GM18870 (cell line): ENCODE results near the gene ZDHHC14.

Experiments used
- ATAC-seq: cut with Tn5 transposase; IDR thresholded peaks from one replicate; pipeline ENCODE4 v1.9.1; 2021; ENCODE audit warnings: moderate library complexity; ENCODE audit not compliant: unreplicated experiment

ZDHHC14 gene

GRCh38 chr6:157635388-157636244 lies 254.6 kb downstream of the ZDHHC14 start:
- no peak for ATAC-seq

DNA sequence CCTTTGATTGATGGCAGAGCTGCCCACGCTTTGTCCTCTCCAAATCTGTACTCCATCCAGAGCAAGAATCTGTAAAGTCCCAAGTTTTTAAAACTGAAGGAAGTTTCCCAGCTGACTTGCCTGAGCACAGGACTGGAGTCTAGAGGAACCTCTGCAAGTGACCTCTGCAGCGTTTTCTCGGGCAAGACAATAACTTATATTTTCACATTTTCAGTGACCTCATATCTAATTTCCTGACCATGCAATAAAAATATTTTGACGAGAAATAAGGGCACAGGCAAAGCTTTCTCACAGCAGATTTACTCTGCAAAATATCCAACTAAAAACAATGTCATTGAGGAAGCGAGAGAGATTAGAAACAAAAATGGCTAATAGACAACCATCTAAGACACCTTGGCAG lies 256.5 kb downstream of the ZDHHC14 start:
- ATAC-seq = no peak

- ATAC-seq = no peak
Observed at GRCh38 chr6:157637941-157638662, 257.1 kb downstream of the ZDHHC14 start.

- ATAC-seq = no peak
Observed at GRCh38 chr6:157638779-157639178, 257.8 kb downstream of the ZDHHC14 start.

DNA sequence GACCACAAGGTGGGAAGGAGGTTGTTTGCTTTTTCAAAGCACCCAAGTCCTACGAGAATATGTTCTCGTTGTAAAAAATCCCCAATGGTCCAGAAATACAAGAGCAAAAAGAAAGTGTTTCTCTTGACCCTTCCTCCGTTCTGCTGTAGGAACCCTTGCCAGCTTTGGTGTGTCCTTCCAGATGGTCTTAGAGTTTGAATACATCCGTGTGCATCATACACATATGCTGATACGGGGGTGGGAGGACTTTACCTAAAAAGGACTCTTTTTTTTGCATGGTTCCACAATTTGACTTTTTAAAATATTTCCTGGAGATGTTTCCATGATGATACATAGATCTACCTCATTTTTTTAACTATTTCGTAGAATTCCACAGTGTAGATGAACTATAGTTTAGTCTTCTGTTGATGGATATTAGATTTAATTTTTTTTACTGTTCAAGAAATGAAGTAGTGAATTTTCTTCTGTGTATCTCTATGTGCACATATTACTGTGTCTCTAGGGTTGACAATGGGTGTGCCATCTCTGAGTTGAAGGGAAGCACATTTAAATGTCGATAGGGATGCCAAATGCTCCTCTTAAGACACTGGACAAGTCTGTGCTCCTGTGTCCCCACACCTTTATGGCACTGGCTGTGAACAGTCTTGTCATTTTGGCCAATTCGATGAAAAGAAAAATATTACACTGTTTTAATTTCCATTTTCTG lies 259.9 kb downstream of the ZDHHC14 start:
- no peak for ATAC-seq

DNA sequence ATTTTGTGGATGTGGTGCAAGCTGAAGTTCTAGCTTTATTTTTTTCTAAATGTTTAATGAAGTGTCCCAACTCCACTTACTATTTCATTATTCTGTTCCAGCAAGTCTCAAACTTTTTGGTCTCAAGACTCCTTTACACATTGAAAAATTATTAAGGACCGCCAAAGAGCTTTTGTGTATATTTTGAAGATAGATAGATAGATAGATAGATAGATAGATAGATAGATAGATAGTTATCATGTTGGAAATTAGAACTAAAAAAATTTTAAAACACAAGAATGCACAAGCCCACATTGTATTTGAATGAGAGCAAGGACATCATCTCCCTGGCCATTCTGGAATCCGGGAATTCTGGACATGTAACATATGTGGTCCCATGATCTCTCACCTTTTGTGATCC lies 260.8 kb downstream of the ZDHHC14 start:
- no peak for ATAC-seq

DNA sequence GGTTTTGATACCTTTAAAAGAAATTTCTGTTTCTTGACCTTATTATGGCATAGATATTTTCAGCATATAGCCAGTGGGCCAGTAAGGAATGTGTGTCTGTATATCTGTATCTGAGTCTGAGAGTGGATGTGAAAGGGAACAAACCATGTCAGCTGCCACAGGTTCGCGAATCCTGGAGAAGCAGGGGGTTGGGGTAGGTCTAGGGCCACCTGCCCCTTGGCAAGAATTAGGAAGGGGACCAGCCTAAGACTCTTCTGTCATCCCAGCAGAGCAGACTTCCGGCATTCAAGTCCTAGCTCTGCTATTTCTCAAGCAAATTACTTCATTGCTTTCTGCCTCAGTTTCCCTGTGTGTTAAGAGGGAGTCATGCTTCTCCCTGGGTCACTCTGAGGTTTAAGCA lies 261.7 kb downstream of the ZDHHC14 start:
- ATAC-seq = no peak

GRCh38 chr6:157644043-157644810 lies 263.2 kb downstream of the ZDHHC14 start:
- ATAC-seq = no peak

GRCh38 chr6:157645201-157645795 lies 264.3 kb downstream of the ZDHHC14 start:
- no peak for ATAC-seq

DNA sequence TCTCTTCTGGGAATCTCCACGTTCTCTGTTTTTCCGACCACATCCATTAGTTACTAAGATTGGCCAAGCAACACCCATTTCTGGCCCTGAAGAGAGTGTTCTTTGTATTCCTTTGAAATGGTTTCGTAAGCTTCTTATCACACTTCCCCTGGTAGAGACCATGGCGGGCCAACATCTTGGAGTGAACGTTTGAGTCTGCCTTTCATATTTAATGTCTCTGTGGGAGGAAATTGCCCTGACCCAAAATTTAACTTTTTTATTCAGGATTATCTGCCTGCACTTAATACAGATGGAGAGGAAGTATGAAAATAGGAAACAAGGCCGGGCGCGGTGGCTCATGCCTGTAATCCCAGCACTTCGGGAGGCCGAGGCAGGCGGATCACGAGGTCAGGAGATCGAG lies 265.0 kb downstream of the ZDHHC14 start:
- no peak for ATAC-seq

DNA sequence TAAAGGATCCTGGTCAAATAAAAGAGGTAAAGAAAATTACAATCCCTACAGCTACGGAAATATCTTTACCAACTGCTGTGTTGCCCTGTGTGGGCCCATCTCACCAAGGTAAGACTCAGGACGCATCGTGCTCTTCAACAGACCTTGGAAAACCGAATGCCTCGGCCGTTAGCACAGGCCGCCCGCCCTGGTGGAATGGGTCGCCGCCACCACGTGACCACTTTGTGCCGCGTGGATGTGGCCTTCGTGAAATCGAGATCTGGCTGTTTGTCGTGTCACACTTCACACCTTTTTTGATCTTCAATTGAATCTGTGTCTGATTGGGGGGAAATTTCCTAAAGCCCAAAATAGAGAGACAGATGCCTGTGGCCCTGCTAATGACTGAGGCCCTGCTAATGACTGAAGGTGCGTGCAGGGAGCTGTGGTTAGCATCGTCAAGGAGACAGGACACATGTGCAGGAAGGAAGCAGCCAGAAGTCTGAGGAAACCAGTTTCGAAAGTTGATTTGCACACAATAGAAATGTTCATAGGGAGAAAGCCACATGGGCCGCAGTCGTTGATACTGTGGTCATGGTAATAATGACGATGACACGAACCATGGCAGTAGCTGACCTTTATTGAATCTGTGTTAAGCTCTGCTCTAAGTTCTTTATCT lies 266.4 kb downstream of the ZDHHC14 start:
- no peak for ATAC-seq

- ATAC-seq = no peak
Observed at GRCh38 chr6:157648561-157648960, 267.6 kb downstream of the ZDHHC14 start.

DNA sequence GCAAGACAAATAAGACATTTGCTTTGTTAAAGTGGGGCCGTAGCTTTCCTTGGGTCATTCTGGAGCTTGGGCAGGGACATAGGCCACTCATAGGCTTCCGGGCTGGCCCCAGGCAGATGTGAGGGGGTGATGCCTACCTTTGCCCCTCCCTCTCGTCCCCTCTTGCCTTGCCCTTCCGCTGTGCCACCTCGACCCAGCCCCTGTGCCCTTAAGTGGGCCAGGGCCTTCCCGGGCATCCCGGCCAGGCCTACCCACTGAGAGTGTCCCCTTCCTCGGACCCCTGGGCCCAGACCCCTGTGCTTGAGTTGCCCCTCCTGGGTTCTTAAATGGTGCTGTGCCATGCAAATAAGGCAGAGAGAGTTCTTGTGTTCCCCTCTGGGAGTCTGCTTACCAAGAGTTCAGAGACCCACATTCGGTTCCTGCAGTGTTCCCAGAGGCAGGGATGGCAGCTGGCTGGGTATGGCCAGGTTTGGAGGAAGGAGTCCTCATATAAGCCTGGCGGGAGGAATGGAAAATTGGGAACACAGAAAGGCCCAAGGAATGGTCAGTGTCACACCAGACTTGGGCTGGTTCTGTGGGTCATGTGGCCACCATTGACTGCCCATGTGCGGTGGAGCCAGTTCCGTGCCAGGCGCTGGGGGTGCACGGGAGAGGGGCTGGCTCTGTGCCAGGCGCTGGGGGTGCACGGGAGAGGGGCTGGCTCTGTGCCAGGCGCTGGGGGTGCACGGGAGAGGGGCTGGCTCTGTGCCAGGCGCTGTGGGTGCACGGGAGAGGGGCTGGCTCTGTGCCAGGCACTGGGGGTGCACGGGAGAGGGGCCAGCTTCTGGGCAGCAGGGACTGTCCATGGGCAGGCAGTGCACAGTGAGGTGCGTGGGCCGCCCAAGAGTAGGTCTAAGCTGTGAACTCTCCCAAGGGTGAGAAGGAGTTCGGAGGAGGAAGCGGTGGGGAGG lies 268.6 kb downstream of the ZDHHC14 start:
- ATAC-seq = no peak

DNA sequence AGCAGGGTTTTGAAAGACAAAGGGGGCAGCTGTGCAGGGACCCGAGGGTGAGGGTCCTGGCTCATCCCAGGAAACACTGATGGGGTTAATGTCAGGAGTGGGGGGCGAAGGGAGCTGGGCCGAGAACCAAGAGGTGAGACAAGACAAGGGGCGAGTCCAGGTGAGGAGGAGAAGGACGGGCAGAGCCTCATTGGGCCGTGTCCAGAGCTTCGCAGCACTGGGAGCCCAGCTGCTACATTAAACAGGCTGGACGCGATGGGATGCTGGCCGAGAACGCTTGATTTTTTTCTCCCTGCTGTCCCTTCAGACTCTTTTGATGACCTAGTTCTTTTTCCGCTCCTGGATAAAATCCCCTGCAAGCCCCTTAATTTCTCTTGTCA lies 269.3 kb downstream of the ZDHHC14 start:
- ATAC-seq = no peak

- no peak for ATAC-seq
Observed at GRCh38 chr6:157650801-157651200, 269.8 kb downstream of the ZDHHC14 start.

DNA sequence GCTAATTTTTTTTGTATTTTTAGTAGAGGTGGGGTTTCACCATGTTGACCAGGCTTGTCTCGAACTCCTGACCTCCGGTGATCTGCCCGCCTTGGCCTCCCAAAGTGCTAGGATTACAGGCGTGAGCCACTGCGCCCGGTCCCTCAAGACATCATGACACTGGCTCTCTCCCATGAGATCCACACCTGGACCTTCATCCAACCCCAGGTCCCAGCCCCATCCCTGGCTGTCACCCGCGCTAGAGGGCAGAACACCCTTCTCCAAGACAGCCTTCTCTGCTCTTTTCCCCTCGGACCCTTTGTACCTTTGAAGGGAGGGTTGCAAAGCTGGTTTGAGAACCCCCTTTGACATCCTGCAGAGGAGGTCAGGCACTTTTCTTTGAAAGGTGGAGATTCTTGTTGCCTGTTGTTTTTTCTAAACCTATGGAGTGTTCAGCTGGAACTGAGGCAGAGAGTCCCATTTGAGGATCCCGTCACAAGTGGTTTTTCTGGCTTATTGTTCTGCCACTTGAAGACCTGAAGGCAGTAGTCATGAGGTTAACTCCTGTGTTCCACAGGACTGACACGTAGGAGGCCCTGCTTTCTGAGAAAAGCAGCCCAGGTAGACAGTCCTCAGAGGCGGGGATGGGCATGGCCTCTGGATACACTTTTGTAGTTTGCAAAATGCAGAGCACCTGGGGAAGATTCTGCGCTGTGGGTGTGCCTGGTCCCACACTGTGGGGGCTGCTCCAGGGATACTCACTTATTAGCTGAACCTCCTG lies 270.9 kb downstream of the ZDHHC14 start:
- ATAC-seq = no peak

DNA sequence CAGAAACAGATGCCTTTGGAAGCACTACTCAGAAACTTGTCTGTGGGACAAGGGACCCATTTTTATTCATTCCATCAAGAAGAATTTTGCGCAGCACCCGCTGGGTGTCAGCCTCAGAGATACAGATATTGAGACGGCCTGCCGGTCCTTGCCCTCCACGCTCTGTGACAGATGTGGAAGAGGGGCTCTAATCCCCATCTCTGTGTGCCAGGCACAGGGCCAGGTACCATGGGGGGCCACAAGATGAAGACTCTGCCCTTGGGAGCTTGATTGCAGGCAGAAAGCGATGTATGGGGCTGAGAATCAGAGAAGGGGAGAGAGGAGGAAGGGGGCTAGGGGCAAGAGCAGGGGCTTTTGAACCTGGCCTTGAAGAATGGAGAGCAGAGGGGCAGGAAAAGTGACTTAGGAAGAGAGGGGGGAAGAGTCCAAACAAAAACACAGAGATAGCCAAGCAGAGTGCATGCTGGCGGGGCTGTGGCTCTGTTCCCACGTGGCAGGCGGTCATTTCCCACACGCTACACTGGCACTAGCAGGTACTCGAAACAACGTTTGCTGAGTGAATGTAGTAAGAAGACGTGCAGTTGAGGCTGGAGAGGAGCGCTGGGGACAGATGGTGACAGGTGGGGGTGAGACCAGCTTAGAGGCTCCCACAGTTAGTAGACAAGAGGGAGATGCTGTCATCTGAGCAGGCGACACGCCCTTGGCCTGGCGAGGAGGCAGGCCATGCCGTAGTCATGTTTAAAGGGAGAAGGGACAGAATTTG lies 271.8 kb downstream of the ZDHHC14 start:
- ATAC-seq = no peak
